ENCODE data around the gene PHB1. TPM values are rescaled to one million over a fixed set of nuclear protein-coding genes. Genes with fewer than 3 reads are reported as not detected.
"Not testable (repeated sequence)": the region's sequence is repeated elsewhere in the genome, so short reads cannot be mapped to it uniquely, and the experiment has no call there.

Gene PHB1
- total RNA-seq, 1 donor from 2014 or later, result 154 TPM

DNA sequence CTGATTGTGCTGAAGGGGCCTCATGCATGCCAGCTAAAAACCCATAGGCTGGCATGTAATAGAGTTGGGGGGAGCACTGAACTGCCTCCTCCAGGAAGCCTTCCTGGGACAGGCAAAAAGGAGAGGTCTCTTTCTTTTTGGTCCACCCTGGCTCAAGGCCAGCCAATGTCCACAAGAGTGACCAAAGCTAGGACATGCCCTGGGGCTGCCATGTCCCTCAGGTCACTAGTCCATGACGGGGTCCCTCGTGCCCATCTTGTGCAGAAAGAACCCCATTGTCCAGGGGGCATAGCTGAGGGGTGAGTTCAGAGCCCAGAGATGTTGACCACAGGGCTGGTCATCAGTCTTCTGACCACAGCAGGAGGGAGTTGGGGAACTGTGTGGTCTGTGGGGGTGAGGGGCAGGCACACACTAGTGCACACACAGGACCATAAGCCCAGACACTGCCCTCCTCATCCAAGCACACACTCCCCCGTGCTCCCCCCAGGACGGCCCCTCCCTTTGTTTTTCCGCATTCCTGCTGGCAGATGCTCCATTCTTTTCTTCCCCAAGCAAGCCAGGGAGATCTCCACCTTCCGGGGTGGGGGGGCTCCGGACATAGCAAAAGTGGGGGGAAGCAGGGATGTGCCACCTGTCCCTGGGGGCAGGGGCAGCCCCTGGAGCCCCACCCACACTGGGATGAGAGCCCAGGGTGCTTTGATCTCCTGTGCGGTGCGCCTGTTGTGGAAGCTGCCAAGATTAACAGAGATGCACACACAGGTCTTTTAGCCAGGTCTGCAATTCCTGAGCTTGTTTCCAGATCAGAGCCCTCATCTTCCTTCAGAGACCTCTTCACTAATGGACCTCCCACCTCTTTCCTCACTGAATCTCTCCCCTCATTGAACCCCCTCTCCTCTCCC, 25.2 kb upstream of the PHB1 start:
- DNase-seq (ENCODE audit: low read depth in 2 of 2), result no peak

DNA sequence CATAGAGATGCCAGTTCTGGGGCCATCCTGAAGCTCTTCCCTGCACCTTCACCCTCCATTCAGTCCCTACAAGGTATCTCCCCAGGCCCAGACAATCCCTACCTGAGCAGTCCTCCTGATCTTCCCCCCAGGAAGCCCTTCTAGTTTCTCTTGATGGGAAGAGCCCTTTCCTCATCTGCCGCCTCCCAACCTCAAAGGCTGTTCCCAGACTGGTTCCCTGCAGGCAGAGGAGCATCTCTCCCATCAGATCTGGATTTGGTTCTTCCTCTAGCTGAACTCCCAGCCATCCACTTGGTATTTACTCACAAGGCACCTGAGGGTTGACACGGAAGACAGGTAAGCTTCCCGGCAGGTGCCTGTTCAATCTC, 24.6 kb upstream of the PHB1 start:
- no peak for DNase-seq (ENCODE audit: low read depth in 2 of 2)

GRCh38 chr17:49438436-49439278, 24.0 kb upstream of the PHB1 start:
- DNase-seq (ENCODE audit: low read depth in 2 of 2), result no peak

- no peak for DNase-seq (ENCODE audit: low read depth in 2 of 2)
Measured at GRCh38 chr17:49437696-49438435, 23.2 kb upstream of the PHB1 start.

- DNase-seq (ENCODE audit: low read depth in 2 of 2), result no peak
Measured at GRCh38 chr17:49436174-49436573, 21.5 kb upstream of the PHB1 start.

DNA sequence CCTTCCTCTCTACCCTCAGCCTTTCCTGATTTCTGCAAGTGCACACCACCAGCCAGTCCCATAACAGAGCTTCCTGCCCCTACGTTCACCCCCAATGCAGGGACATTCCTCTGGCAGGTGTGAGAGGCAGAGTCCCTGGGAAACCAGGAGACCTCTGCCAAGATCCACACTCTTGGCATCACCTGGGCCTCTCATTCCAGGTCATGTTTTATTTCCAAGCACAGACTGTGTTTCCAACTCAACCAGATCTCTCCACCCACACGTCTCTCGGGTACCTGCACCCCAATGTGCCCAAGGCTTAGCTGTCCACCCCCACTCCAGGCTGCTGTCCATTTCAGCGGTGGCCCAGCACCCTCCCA, 21.0 kb upstream of the PHB1 start:
- DNase-seq (ENCODE audit: low read depth in 2 of 2), result no peak

DNA sequence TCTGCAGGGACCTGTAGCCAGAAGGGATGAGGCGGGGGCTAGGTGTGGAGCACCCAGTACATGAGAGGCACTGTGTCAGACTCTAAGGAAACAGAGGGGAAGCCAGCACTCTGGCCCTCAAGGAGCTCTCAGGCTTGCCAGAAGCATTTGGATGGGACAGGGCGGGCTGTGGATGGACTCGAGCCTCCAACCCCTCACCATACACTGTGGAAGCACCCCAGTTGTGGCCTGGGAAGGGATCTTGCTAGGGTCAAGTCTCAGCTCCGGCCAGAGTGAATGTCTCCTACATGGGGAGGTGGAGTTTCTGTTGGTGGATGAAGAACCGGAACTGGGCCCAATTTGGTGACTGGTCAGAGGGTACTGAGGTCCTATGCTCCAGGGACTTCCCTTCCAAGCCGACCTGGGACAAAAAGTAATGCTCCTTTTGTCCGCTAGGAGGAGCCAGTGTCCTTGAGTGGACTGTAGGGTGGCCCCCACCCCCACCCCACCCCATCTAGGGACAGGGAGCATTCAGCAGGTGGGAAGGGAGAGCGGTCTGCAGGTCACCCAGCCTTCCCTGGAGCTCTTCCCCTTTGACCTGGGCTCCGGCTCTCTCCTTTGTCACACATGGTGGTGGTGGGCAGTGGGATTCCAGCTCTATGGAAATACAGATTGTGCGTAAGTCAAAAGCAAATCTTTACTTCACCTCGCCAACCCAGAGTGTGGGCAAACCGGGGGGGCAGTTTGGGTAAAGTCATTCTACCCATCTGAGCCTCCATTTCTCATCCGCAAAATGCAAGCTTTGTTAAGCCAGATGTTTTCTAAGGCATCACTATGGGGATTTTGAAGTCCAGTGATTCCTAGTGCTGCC, 20.4 kb upstream of the PHB1 start:
- peak; percentile 56 to 61 for DNase-seq (ENCODE audit: low read depth in 2 of 2)

DNA sequence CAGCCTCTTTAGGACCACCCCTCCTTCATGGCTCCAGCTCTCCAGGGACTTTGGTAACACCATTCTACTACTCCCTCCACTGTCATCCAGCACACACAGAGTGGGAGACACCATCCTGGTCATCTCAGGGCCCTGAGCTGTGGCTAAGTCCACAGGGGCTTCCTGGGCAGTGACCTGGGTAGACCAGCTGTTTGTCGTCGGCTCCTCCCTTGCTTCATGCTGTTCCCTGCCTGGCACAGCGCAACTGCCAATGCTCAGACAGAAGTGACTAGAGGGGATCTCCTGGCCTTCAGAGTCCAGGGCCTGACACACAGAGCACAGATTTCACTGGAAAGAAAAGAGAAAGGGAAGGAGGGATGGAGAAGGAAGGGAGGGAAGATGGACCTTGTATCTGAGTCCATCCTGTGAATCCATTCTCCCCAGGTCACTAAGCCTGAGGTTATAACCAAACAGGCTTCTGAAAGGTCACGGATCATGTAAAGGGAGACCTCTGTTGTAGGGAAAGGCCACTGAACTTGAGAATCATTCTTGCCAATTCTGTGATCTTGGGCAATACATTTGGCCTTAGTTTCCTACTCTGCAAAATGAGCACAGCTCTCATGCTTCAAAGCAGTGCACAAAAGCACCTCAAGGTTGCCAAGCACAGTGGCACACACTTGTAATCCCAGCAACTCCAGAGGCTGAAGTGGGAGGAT, 18.5 kb upstream of the PHB1 start:
- no peak for DNase-seq (ENCODE audit: low read depth in 2 of 2)

DNA sequence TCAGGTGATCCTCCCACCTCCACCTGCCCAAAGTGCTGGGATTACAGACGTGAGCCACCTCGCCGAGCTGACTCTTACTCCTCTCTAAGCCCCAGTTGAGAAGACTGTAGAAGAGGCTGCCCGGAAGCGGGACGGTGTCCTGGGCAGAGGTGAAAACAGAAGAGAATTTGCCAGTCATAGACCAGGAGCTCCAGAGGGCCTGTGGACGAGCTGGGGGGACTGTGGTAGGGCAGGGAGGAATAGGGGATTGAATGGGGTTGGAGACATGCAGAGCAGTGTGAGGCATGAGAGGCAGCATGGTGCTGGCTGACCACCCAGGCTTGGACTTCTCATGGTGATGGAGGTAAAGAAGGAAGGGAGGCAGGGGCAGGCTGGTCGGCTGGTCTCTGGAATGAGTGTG, 17.1 kb upstream of the PHB1 start:
- no peak for DNase-seq (ENCODE audit: low read depth in 2 of 2)

GRCh38 chr17:49425004-49425286, 10.3 kb upstream of the PHB1 start:
- no peak for DNase-seq (ENCODE audit: low read depth in 2 of 2)

DNA sequence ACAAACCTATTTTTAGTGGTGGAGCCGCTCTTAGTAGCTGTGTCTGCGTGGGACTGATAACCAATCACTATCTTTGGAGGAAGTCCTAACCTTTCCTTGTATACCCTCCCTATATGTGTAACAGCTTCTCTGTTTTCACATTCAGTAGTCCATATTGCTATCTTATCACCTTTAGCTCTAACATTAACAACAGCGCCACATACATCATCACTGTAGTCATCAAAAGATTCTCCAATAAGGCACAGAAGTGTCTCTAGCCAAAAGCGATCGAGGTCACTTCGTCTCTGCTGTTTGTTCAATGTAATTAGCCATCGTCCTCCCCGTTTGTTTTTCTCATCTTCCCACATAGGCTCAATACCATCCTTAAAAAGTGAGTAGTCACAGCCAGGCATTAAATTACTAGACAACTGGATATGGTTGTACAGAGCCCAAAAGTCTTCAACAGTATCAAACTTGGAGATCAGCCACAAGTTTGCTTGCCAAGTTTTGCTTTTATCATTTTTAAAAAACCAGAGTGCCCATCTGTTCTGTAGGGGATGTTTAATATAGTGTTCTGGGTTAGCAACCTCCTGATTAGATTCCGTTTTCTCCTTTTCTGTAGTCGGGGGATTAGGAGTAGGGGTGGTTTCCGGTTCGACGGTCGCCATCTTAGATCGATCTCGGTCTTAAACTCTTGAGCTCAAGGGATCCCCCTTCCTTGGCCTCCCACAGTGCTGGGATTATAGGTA, 9.8 kb upstream of the PHB1 start:
- DNase-seq (ENCODE audit: low read depth in 2 of 2), result not testable (repeated sequence)

GRCh38 chr17:49422714-49423113, 8.0 kb upstream of the PHB1 start:
- DNase-seq (ENCODE audit: low read depth in 2 of 2), result no peak

DNA sequence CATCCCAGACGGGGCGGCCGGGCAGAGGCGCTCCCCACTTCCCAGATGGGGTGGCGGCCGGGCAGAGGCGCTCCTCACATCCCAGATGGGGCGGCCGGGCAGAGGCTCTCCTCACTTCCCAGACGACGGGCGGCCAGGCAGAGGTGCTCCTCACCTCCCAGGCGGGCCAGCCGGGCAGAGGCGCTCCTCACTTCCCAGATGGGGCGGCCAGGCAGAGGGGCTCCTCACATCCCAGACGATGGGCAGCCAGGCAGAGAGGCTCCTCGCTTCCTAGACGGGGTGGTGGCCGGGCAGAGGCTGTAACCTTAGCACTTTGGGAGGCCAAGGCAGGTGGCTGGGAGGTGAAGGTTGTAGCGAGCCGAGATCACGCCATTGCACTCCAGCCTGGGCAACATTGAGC, 5.1 kb upstream of the PHB1 start:
- not testable (repeated sequence) for DNase-seq (ENCODE audit: low read depth in 2 of 2)

DNA sequence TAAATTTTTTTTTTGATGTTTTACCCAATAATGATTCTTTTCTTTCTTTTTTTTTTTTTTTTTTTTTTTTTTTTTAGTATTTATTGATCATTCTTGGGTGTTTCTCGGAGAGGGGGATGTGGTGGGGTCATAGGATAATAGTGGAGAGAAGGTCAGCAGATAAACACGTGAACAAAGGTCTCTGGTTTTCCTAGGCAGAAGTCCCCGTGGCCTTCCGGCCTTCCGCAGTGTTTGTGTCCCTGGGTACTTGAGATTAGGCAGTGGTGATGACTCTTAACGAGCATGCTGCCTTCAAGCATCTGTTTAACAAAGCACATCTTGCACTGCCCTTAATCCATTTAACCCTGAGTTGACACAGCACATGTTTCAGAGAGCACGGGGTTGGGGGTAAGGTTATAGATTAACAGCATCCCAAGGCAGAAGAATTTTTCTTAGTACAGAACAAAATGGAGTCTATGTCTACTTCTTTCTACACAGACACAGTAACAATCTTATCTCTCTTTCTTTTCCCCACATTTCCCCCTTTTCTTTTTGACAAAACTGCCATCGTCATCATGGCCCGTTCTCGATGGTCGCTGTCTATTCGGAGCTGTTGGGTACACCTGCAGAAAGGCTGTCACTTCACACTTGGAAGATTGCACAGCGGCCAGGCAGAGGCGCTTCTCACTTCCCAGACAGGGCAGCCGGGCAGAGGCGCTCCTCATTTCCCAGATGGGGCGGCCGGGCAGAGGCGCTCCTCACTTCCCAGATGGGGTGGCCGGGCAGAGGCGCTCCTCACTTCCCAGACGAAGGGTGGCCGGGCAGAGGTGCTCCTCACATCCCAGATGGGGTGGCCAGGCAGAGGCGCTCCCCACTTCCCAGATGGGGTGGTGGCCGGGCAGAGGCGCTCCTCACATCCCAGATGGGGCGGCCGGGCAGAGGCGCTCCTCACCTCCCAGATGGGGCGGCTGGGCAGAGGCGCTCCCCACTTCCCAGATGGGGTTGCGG, 4.4 kb upstream of the PHB1 start:
- not testable (repeated sequence) for DNase-seq (ENCODE audit: low read depth in 2 of 2)

GRCh38 chr17:49414271-49414621, 436 bp downstream of the PHB1 start:
- DNase-seq (ENCODE audit: low read depth in 2 of 2), result peak in 1 of 2 donors; percentile 15

- no peak for DNase-seq (ENCODE audit: low read depth in 2 of 2)
Measured at GRCh38 chr17:49409066-49409465, 5.6 kb downstream of the PHB1 start.

GRCh38 chr17:49407981-49408501, 6.6 kb downstream of the PHB1 start:
- DNase-seq (ENCODE audit: low read depth in 2 of 2), result peak; percentile 55 to 67

GRCh38 chr17:49407086-49407485, 7.6 kb downstream of the PHB1 start:
- no peak for DNase-seq (ENCODE audit: low read depth in 2 of 2)
